GM23248 (cell line): ENCODE results near the gene PDE3A. TPM values are rescaled to one million over a fixed set of nuclear protein-coding genes. Genes with fewer than 3 reads are reported as not detected.
A peak's percentile ranks its signal among the peaks of the same experiment; 100 is the strongest.

ENCODE experiments used
- DNase-seq: peaks from one replicate; pipeline ENCODE4 v3.0.0-alpha.2; 2015
- H2AFZ ChIP-seq: fragments of 200-600 bp; sonication (generic); 2 replicates; pipeline ENCODE4 v1.6.1; 2016; ENCODE audit warnings: antibody characterized with exemption
- H3F3A ChIP-seq: fragments of 200-600 bp; sonication (generic); 2 replicates; pipeline ENCODE4 v1.6.1; 2016; ENCODE audit warnings: mild to moderate bottlenecking, antibody characterized with exemption, mixed run types; ENCODE audit not compliant: insufficient read depth
- H3K27ac ChIP-seq: fragments of 200-600 bp; sonication (generic); 2 replicates; pipeline ENCODE4 v1.5.1; 2016; ENCODE audit warnings: mild to moderate bottlenecking
- H3K27me3 ChIP-seq: fragments of 200-600 bp; sonication (generic); replicated peaks from 2 replicates; pipeline ENCODE4 v1.6.1; 2016; ENCODE audit warnings: mild to moderate bottlenecking; ENCODE audit not compliant: insufficient read depth
- H3K36me3 ChIP-seq: fragments of 200-600 bp; sonication (generic); 2 replicates; pipeline ENCODE4 v1.6.1; 2016; ENCODE audit warnings: low read depth, mild to moderate bottlenecking
- H3K4me1 ChIP-seq: fragments of 200-600 bp; sonication (generic); 2 replicates; pipeline ENCODE4 v1.6.1; 2016; ENCODE audit warnings: mild to moderate bottlenecking; ENCODE audit not compliant: insufficient read depth
- H3K4me2 ChIP-seq: fragments of 200-600 bp; sonication (generic); one replicate; pipeline ENCODE4 v1.6.1; 2016; ENCODE audit warnings: mild to moderate bottlenecking; ENCODE audit not compliant: unreplicated experiment
- H3K4me3 ChIP-seq: fragments of 200-600 bp; sonication (generic); 2 replicates; pipeline ENCODE4 v1.5.1; 2016; ENCODE audit warnings: mild to moderate bottlenecking
- H3K79me2 ChIP-seq: fragments of 200-600 bp; sonication (generic); 2 replicates; pipeline ENCODE4 v1.6.1; 2016; ENCODE audit warnings: mild to moderate bottlenecking; ENCODE audit not compliant: insufficient read depth
- H3K9ac ChIP-seq: fragments of 200-600 bp; sonication (generic); 2 replicates; pipeline ENCODE4 v1.6.1; 2016; ENCODE audit warnings: mild to moderate bottlenecking
- H3K9me2 ChIP-seq: fragments of 200-600 bp; sonication (generic); 2 replicates; pipeline ENCODE4 v1.6.1; 2016; ENCODE audit warnings: mixed run types, mild to moderate bottlenecking, moderate library complexity; ENCODE audit not compliant: insufficient read depth
- H3K9me3 ChIP-seq: fragments of 200-600 bp; sonication (generic); one replicate; pipeline ENCODE4 v1.6.1; 2017; ENCODE audit warnings: low read depth
- H4K20me1 ChIP-seq: fragments of 200-600 bp; sonication (generic); 2 replicates; pipeline ENCODE4 v1.6.0; 2016; ENCODE audit not compliant: insufficient read depth
- EZH2 ChIP-seq: fragments of 200-600 bp; sonication (generic); IDR thresholded peaks from 2 replicates; pipeline ENCODE4 v1.6.1; 2018; ENCODE audit warnings: antibody characterized with exemption, mild to moderate bottlenecking; ENCODE audit not compliant: insufficient read depth, poor library complexity, severe bottlenecking
- EZH2phosphoT487 ChIP-seq: fragments of 200-600 bp; sonication (generic); IDR thresholded peaks from 2 replicates; pipeline ENCODE4 v1.6.1; 2018; ENCODE audit warnings: antibody characterized with exemption, moderate library complexity, mild to moderate bottlenecking, low read depth; ENCODE audit not compliant: insufficient read depth
- WGBS, 2 experiments: methylation state at CpG; one replicate each; pipeline ENCODE4 v1.1.6; 2015 to 2017; ENCODE audit warnings: low lambda C conversion rate in 2 of 2, low coverage in 1 of 2; ENCODE audit errors: missing lambda C conversion rate in 2 of 2; 5-methylcytosine and 5-hydroxymethylcytosine counted together
- in situ Hi-C: fragments of 300-500 bp; cut with MboI; formaldehyde crosslinking; loops from 2 replicates; pipeline ENCODE4 v1.15.0; 2020
- polyA plus RNA-seq: library from polyadenylated mRNA; unstranded; fragments of >200 nt; fragmentation: Nextera tagmentation; extraction: Ambion mirVana; gene quantifications from 2 replicates; pipeline ENCODE4 v1.2.1, GENCODE V29; 2016
- total RNA-seq: library from RNA; depleted of rRNA; stranded (reverse); fragments of >200 nt; shearing (Covaris generic); gene quantifications from 2 replicates; pipeline ENCODE4 v1.2.3, GENCODE V29; 2014

The PDE3A gene
- total and polyA plus RNA-seq, 2 experiments from 2014 or later = 0.11 to 0.43 TPM

DNA sequence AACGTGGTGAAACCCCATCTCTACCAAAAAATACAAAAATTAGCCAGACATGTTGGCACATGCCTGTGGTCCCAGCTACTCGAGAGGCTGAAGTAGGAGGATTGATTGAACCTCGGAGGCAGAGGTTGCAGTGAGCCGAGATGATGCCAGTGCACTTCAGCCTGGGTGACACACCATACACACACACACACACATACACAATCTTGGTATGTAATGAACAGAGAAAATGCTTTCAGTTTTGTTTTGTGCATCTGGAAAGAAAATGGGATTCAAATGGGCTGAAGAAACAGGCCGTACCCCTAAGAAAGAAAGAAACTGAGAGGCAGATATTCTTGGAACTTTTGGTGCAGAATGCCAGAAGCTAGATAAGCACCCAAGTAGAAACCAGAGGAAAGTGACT is 107.2 kb downstream of the PDE3A start:
- Histone ChIP-seq H2AFZ (peak overlapping the region; percentile 29; the same call in 1 of the 2 replicates), H3F3A (no peaks in the 10 kb centered on the region), H3K79me2 (no peaks in the 10 kb centered on the region), H3K36me3 (no peaks in the 10 kb centered on the region), H3K4me2 (no peak overlapping the region), H3K4me1 (no peaks in the 10 kb centered on the region), H3K4me3 (no peak overlapping the region), H3K9me3 (no peaks in the 10 kb centered on the region), H3K9me2 (no peaks in the 10 kb centered on the region), H3K9ac (no peak overlapping the region), H3K27me3 (no peaks in the 10 kb centered on the region), H3K27ac (no peak overlapping the region), H4K20me1 (no peaks in the 10 kb centered on the region)
- 74 to 78% methylated on average over 5 of the region's 5 CpGs for WGBS, 2 experiments
- TF ChIP-seq EZH2 (no peak), EZH2phosphoT487 (no peak)
- DNase-seq = no peak
- in situ Hi-C loops = no loop called here

DNA sequence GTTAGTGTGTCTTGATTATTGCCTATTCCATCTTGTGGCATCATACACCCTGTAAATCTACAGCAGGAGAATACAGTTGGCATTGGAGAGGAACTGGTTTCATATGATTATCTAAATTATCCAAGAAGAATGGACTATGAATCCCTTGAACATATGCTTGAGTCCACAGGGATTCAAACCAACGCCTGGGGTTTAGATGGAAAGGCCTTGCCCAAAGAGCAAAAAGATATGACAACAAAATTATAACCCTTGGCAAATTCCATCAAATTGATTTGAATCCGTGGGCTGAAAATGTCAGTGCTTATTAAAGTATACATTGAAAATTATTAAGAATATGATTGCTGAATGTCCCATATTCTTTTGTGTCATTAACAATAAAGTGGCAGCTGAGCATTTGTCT is 108.2 kb downstream of the PDE3A start:
- Histone ChIP-seq H3K4me3 (no peak overlapping the region), H3F3A (no peaks in the 10 kb centered on the region), H3K9me2 (no peaks in the 10 kb centered on the region), H3K36me3 (no peaks in the 10 kb centered on the region), H3K4me1 (no peaks in the 10 kb centered on the region), H3K9me3 (no peaks in the 10 kb centered on the region), H3K9ac (no peak overlapping the region), H2AFZ (no peak overlapping the region), H3K79me2 (no peaks in the 10 kb centered on the region), H3K27ac (no peak overlapping the region), H4K20me1 (no peaks in the 10 kb centered on the region), H3K4me2 (no peak overlapping the region), H3K27me3 (no peaks in the 10 kb centered on the region)
- in situ Hi-C loops = no loop called here
- 80 to 82% methylated on average over 2 of the region's 2 CpGs for WGBS, 2 experiments
- TF ChIP-seq EZH2phosphoT487 = no peak
- no peak for TF ChIP-seq EZH2
- DNase-seq = no peak

DNA sequence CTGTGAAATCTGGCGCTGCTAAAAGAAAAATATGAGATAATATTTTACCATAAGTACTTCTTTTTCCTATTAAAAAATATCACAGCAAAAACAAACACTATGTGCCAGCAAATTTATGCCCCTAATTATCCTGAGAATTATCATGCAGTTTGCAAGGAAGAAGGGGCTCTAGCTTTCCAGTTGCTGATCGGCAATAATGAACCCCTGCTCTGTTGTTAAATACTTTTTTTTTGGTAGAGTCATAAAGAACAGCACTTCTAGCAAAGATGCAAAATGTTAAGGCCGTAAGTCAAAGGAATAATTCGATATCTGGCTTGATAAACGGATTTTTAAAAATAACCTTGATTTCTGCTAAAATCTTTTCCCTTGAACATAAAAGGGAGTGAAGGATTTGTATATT is 108.9 kb downstream of the PDE3A start:
- TF ChIP-seq EZH2phosphoT487 (no peak), EZH2 (no peak)
- Histone ChIP-seq H3K27ac (no peak overlapping the region), H3K9me3 (no peaks in the 10 kb centered on the region), H3K27me3 (no peaks in the 10 kb centered on the region), H3K4me1 (no peaks in the 10 kb centered on the region), H3K9ac (no peak overlapping the region), H3K4me2 (no peak overlapping the region), H3K36me3 (no peaks in the 10 kb centered on the region), H3F3A (no peaks in the 10 kb centered on the region), H3K4me3 (no peak overlapping the region), H4K20me1 (no peaks in the 10 kb centered on the region), H3K79me2 (no peaks in the 10 kb centered on the region), H2AFZ (no peak overlapping the region), H3K9me2 (no peaks in the 10 kb centered on the region)
- in situ Hi-C loops = no loop called here
- DNase-seq = no peak
- 88 to 92% methylated on average over 5 of the region's 5 CpGs for WGBS, 2 experiments

DNA sequence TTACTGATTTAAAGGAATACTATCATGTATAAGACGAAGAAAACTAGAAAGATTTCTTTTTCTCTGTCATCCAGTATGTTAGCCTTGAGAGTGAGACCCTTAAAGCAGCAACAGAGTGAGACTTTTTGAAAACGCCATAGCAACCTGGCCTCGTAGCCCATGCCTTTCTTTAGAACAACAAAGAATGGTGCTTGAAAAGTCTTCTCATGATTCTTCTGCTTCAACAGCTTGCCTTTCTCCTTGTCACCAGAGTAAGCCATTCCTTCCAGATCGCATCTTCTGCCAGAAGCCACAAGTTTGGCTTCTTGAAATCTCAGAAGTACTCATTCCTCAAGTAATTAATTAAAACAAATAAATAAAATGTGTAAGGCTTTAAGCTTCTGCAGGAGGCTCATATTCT is 109.3 kb downstream of the PDE3A start:
- no peaks in the 10 kb centered on the region for H4K20me1 ChIP-seq
- no peaks in the 10 kb centered on the region for H3F3A ChIP-seq
- H3K9me2 ChIP-seq = no peaks in the 10 kb centered on the region
- H2AFZ ChIP-seq = no peak overlapping the region
- H3K9ac ChIP-seq = no peak overlapping the region
- WGBS, 2 experiments = 65 to 68% methylated on average over 4 of the region's 4 CpGs
- no peak overlapping the region for H3K4me2 ChIP-seq
- no peak for DNase-seq
- H3K4me3 ChIP-seq = no peak overlapping the region
- no peaks in the 10 kb centered on the region for H3K79me2 ChIP-seq
- TF ChIP-seq EZH2phosphoT487 (no peak), EZH2 (no peak)
- in situ Hi-C loops = no loop called here
- H3K27me3 ChIP-seq = no peaks in the 10 kb centered on the region
- H3K27ac ChIP-seq = no peak overlapping the region
- H3K4me1 ChIP-seq = no peaks in the 10 kb centered on the region
- no peaks in the 10 kb centered on the region for H3K36me3 ChIP-seq
- H3K9me3 ChIP-seq = no peaks in the 10 kb centered on the region

DNA sequence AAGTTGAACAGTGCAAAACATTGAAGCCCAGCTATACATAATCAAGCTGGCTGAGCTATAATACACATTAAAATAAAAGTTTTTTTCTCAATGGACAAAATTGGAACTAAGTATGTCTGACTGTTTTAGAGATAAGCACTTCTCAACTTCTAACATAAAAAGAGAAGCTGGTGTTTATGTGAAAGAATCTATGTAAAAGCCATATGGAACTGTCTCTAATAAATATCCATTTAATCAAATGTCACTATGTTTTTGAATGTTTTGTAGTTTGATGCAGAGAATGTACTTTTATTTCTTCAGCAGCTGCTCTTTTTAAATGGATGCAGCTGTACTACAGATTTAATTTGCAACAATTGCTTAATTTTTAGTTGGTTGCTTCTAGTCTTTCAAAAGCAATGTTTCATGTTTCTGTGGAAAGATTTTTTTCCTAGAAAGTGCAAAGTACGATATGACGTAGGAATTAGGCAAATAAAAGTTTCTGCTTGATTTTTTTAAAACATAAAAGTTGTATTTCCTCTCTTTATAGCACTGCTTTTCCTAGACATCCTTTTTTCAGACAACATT is 114.2 kb downstream of the PDE3A start:
- no peak overlapping the region for H3K4me2 ChIP-seq
- 58 to 75% methylated on average over 2 of the region's 2 CpGs for WGBS, 2 experiments
- H3K79me2 ChIP-seq = no peaks in the 10 kb centered on the region
- H3K27me3 ChIP-seq = no peaks in the 10 kb centered on the region
- peaks cover 10% of the 10 kb centered on the region for H3F3A ChIP-seq
- H3K4me1 ChIP-seq = peaks cover 27% of the 10 kb centered on the region
- H2AFZ ChIP-seq = peak overlapping the region; percentile 28; the same call in 1 of the 2 replicates
- H3K27ac ChIP-seq = no peak overlapping the region
- H4K20me1 ChIP-seq = no peaks in the 10 kb centered on the region
- TF ChIP-seq EZH2 (no peak), EZH2phosphoT487 (no peak)
- H3K9me2 ChIP-seq = no peaks in the 10 kb centered on the region
- H3K9me3 ChIP-seq = no peaks in the 10 kb centered on the region
- no peak overlapping the region for H3K9ac ChIP-seq
- no peak overlapping the region for H3K4me3 ChIP-seq
- no peaks in the 10 kb centered on the region for H3K36me3 ChIP-seq
- no peak for DNase-seq
- in situ Hi-C loops = no loop called here
